ENCODE results near the gene POLR1C.

GRCh38 chr6:43472515-43472914 lies 44.4 kb upstream of the POLR1C start:
- TF ChIP-seq CTCF (conservative IDR thresholded peaks at IDR 0.05; ENCODE audit: low read length) (no peak), EZH2phosphoT487 (IDR thresholded peaks at IDR 0.05; ENCODE audit: borderline replicate concordance) (no peak)
